GM18870 (cell line): ENCODE data around the gene FAM83B.
"Not testable (repeated sequence)": the region's sequence is repeated elsewhere in the genome, so short reads cannot be mapped to it uniquely, and the experiment has no call there.

Experiments
- ATAC-seq: cut with Tn5 transposase; IDR thresholded peaks from one replicate; pipeline ENCODE4 v1.9.1; 2021; ENCODE audit warnings: moderate library complexity; ENCODE audit not compliant: unreplicated experiment

FAM83B gene

DNA sequence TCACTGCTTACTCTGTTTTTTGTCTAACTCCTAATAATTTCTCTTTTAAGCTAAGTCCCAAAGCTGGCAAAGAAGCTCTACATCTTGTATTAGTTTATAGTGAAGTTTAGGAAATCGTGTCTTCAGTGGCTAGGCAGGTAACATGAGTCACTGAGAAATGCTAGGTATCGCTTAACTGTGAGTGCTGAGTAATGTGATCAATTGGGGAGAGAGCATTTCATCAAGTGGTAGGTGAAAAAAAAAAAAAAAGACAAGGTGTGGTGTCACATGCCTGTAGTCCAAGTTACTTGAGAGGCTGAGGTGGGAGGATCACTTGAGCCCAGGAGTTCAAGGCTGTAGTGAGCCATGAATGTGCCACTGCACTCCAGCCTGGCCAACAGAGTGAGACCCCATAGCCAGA, 125.3 kb downstream of the FAM83B start:
- ATAC-seq, result no peak

DNA sequence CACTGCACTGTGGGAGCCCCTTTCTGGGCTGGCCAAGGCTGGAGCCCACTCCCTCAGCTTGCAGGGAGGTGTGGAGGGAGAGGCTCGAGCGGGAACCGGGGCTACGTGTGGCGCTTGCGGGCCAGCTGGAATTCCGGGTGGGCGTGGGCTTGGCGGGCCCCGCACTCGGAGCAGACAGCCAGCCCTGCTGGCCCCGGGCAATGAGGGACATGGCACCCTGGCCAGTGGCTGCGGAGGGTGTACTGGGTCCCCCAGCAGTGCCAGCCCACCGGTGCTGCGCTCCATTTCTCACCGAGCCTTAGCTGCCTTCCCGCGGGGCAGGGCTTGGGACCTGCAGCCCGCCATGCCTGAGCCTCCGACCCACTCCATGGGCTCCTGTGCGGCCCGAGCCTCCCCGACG, 132.6 kb downstream of the FAM83B start:
- ATAC-seq, result not testable (repeated sequence)

DNA sequence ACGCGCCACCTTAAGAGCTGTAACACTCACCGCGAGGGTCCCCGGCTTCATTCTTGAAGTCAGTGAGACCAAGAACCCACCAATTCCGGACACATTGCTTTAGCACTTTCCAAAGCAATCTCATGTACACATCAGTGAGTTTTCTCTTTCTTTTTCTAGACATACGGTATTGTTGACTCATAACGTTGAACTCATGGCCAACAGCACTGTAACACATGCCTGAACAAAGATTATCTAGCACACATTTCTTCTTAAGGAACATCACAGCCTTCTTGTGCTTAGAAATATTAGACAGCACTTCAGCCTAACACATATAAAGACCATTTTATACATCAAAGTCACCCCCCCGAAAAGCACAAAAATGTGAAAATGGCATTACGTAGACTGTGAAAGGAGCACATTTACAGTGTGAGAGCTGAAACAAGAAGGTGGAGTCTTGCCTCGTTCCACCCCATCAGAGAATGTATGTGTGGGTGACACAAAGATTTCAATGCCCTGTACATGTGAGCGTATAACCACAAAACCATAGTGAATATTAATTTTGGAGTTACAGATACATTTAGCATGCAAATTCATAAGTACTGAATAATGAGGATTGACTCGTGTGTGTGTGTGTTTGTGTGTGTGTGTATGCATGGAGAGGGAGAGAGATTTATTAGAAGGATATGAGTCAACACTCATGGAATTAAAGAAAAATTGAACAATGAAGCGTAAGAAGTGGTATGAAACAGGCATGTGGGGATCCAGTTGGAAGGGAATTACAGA, 134.1 kb downstream of the FAM83B start:
- ATAC-seq, result no peak

DNA sequence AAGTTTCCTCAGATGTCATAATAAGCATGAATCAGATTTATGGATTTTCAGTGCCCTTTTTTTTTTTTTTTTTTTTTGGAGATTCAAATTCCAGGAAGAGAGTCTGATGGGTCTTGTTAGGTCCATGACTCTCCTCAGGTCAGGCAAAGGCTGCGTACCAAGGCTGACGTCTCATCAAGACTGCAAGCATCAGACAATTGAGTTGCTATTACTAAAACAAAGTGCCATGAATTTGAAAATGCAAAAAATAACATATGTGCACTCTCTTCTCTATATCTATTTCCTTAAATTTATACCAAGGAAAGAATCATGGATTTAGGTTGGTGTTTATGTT, 134.7 kb downstream of the FAM83B start:
- ATAC-seq, result no peak

DNA sequence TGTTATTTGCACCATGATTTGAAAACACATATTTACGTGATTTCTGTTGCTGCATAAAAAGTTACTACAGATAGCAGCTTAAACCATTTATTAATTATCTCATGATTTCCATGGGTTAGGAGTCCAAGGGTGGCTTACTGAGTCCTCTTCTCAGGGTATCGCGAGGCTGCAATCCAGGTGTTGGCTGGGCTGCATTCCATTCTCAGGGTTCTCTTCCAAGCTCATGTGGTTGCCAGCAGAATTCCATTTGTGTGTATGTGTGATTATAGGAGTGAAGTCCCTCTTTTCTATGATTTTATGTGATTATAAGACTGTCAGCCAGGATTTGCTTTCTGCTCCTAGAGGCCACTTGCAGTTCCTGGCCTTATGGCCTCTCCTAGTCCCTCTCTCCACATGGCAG, 135.1 kb downstream of the FAM83B start:
- ATAC-seq, result no peak

DNA sequence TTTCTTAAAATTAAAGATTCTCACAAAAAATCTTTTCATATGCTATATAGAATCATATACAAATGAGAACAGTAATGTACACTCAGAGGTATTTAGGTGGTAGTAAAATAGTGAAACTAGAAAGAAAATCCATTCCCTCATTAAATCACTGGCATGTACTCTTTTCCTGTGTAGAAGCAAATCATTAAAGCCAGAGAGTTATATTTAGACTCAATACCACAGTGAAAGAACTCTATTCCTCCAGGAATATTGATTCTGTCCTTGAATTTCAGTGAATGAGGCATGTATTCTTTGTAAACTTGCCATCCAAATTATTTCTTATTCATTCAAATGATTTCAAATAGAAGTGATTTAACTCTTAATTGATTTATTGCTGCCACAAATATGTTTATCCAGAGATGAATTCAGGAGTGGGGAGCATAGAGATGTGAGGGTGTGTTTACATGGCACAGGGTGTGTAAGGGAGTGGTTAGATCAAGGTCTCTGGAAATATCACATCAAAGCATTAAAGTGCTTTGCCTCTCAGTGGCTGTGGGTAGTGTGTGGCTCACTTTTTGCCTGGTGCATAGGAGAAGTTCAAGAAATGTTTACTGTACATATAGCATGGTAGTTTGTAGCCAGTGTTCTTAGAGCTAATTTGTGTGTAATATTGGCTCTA, 141.2 kb downstream of the FAM83B start:
- ATAC-seq, result no peak

DNA sequence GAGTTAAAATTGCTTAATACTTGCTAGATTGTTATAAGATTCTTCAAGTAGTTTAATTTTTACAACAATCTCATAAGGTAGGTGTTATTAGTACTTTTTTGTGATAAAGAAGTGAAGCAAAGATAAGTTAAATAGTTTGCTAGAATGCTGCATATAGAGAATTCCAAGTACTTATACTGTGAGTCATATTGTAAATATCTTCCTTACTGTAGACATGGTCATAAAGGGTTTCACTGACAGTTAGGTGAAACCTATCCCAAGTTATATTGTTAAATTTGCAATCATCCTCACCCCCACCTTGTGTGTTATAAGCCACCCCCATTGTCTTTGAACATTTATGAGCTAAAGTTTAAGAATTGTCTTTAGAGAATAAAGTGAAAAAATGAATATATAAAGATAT, 142.0 kb downstream of the FAM83B start:
- no peak for ATAC-seq

DNA sequence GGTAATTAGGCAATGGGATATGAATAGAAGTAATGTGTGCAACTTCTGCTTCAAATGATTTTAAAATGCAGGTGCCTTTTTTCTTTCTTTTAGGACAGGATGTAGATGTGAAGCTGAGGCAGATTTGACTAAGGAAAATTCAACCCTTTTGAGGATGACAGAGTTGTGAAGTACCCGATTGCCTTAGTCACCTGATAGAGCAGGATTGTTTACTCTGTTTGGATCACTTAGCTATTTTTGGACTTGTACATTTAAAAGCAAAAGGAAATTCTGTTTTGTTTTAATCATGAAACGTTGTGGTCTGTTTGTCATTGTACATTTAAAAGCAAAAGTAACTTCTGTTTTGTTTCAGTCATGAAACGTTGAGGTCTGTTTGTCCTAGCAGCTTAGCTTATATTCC, 143.4 kb downstream of the FAM83B start:
- ATAC-seq, result no peak
